CD4-positive, alpha-beta T cell (primary cell): ENCODE results near the gene DNAH3. TPM values are rescaled to one million over a fixed set of nuclear protein-coding genes. Genes with fewer than 3 reads are reported as not detected.

Experiments
- ATAC-seq: fragments of 200-7000 bp; cut with Tn5 transposase; one replicate; pipeline ENCODE4 v1.10.0; 2022; ENCODE audit warnings: mild to moderate bottlenecking; ENCODE audit not compliant: poor library complexity
- CTCF ChIA-PET: fragments of 350-600 bp; sonication (Branson Sonifier 250); formaldehyde crosslinking; loops from one replicate; lab custom pipeline; 2021; ENCODE audit warnings: antibody characterized with exemption, inconsistent platforms; lab: Charles Lee
- POLR2A ChIA-PET: fragments of 350-600 bp; sonication (Branson Sonifier 250); formaldehyde crosslinking; loops from one replicate; lab custom pipeline; 2021; ENCODE audit warnings: antibody characterized with exemption, inconsistent platforms; lab: Charles Lee
- DNase-seq, 14 experiments: peaks; one replicate each; pipeline ENCODE4 v3.0.0-alpha.2; 2013 to 2020; ENCODE audit warnings: mixed read lengths in 2 of 14
- H3K27ac ChIP-seq, 2 donors: one replicate each; pipeline versions ENCODE4 v1.5.1 to v1.7.0; 2013; ENCODE audit warnings: low read length in 2 of 2, low read depth in 1 of 2, mild to moderate bottlenecking in 1 of 2
- H3K27me3 ChIP-seq, 2 experiments: 1 replicate in 1 of 2; 2 replicates in 1 of 2; pipeline versions ENCODE4 v1.6.1 to v1.7.0; 2013; ENCODE audit warnings: low read length in 2 of 2, control low read depth in 1 of 2, mild to moderate bottlenecking in 1 of 2, moderate library complexity in 1 of 2; ENCODE audit not compliant: insufficient read depth in 2 of 2, control insufficient read depth in 1 of 2
- H3K36me3 ChIP-seq: one replicate; pipeline ENCODE4 v1.6.1; 2013; ENCODE audit warnings: low read length, control low read depth; ENCODE audit not compliant: insufficient read depth
- H3K4me1 ChIP-seq: one replicate; pipeline ENCODE4 v1.6.1; 2013; ENCODE audit warnings: low read length, control low read depth; ENCODE audit not compliant: insufficient read depth
- H3K4me3 ChIP-seq: one replicate; pipeline ENCODE4 v1.5.1; 2013; ENCODE audit warnings: mild to moderate bottlenecking, low read length, moderate library complexity
- H3K9me3 ChIP-seq, 2 experiments: 1 replicate in 1 of 2; 2 replicates in 1 of 2; pipeline versions ENCODE4 v1.6.1 to v1.7.0; 2013; ENCODE audit warnings: low read length in 2 of 2, mild to moderate bottlenecking in 2 of 2, control low read depth in 1 of 2, moderate library complexity in 1 of 2; ENCODE audit not compliant: control insufficient read depth in 1 of 2, insufficient read depth in 1 of 2
- H3K27ac Mint-ChIP-seq: one replicate; pipeline ENCODE4 v1.8.0; 2020; ENCODE audit warnings: mixed read lengths
- H3K27me3 Mint-ChIP-seq: one replicate; pipeline ENCODE4 v1.8.0; 2021; ENCODE audit warnings: mixed read lengths
- H3K36me3 Mint-ChIP-seq: one replicate; pipeline ENCODE4 v1.8.0; 2021; ENCODE audit warnings: low read depth, mixed read lengths
- H3K4me1 Mint-ChIP-seq: one replicate; pipeline ENCODE4 v1.8.0; 2021; ENCODE audit warnings: low read depth, mixed read lengths
- H3K4me3 Mint-ChIP-seq: one replicate; pipeline ENCODE4 v1.8.0; 2020; ENCODE audit warnings: mild to moderate bottlenecking, mixed read lengths
- H3K9me3 Mint-ChIP-seq: one replicate; pipeline ENCODE4 v1.8.0; 2020; ENCODE audit warnings: mixed read lengths
- intact Hi-C, 2 experiments: fragments of 100-400 bp; cut with DNase I in 1 of 2; cut with micrococcal nuclease in 1 of 2; formaldehyde crosslinking; loops; one replicate each; pipeline versions ENCODE4 v1.15.1 to v1.9.0; 2023 to 2025; cut with DNase I, micrococcal nuclease
- total RNA-seq, 174 experiments: library from RNA in 2 of 174; stranded (reverse) in 2 of 174; gene quantifications; one replicate each; pipeline ENCODE4 v1.2.3 and lab custom pipeline; 2021 to 2026
- TF ChIP-seq, protein P1 (sequence below): fragments of 200-600 bp; IDR thresholded peaks from one replicate; pipeline ENCODE4 v1.8.0; 2022; ENCODE audit warnings: antibody characterized with exemption, mild to moderate bottlenecking

DNAH3 gene
- total RNA-seq, 2 experiments from 2014 or later, result not detected

DNA sequence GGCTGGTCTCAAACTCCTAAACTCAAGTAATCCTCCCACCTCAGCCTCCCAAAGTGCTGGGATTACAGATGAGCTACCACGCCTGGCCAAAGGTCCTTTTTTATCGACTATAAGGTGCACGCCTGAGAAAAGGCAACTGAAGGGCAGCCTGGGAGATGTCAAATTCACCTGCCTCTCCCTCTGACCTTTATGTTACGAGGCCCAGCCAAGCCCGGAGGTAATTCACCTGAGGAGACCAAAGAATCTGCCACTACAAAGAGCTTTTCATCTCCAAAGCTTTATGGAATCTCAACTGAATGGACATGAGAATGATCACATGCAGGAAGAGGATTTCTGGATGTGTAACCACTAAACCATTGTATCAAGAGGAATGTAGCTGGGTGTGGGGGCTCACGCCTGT, 212.9 kb downstream of the DNAH3 start:
- DNase-seq (no peak), ATAC-seq (no peak)
- Mint-ChIP-seq H3K9me3 (no peaks in the 10 kb centered on the region), H3K36me3 (no peaks in the 10 kb centered on the region), H3K4me3 (no peak overlapping the region), H3K27me3 (no peaks in the 10 kb centered on the region), H3K27ac (no peak overlapping the region), H3K4me1 (peaks cover 5% of the 10 kb centered on the region)
- CTCF ChIA-PET, result interaction anchor here (0.5 kb wide), 1 partner anchor 62 kb away, joined by 3 read pairs; no protein-coding TSS in a partner anchor
- H3K4me3 ChIP-seq, result no peak overlapping the region
- POLR2A ChIA-PET, result no interaction called here
- no peaks in the 10 kb centered on the region for H3K9me3 ChIP-seq
- H3K4me1 ChIP-seq, result peaks cover 4% of the 10 kb centered on the region
- intact Hi-C loops, result no loop called here
- TF ChIP-seq, protein P1, sequence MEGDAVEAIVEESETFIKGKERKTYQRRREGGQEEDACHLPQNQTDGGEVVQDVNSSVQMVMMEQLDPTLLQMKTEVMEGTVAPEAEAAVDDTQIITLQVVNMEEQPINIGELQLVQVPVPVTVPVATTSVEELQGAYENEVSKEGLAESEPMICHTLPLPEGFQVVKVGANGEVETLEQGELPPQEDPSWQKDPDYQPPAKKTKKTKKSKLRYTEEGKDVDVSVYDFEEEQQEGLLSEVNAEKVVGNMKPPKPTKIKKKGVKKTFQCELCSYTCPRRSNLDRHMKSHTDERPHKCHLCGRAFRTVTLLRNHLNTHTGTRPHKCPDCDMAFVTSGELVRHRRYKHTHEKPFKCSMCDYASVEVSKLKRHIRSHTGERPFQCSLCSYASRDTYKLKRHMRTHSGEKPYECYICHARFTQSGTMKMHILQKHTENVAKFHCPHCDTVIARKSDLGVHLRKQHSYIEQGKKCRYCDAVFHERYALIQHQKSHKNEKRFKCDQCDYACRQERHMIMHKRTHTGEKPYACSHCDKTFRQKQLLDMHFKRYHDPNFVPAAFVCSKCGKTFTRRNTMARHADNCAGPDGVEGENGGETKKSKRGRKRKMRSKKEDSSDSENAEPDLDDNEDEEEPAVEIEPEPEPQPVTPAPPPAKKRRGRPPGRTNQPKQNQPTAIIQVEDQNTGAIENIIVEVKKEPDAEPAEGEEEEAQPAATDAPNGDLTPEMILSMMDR, result no peak
- no peak overlapping the region for H3K27ac ChIP-seq
- H3K36me3 ChIP-seq, result no peaks in the 10 kb centered on the region
- H3K27me3 ChIP-seq, result no peaks in the 10 kb centered on the region

DNA sequence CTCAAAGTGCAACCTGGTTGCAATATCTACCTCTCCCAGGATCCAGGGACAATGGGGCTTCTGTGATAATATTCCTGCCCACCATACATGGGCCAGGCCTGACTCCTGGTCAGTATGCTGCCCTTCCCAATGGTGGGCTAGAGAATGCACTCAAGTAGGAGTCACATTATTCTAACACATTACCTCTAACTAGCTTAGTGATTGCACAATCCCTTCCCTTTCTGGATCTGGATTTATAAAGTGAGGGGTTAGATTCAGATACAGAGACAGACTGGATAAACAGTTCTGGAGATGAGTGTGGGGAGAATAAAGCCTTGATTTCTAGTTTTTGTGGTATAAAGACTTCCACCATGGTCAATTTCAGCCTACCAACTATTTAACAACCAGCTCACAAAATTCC, 217.1 kb downstream of the DNAH3 start:
- H3K36me3 ChIP-seq, result no peaks in the 10 kb centered on the region
- H3K9me3 ChIP-seq, result no peaks in the 10 kb centered on the region
- H3K4me3 ChIP-seq, result no peak overlapping the region
- Mint-ChIP-seq H3K4me1 (no peaks in the 10 kb centered on the region), H3K27me3 (no peaks in the 10 kb centered on the region), H3K36me3 (no peaks in the 10 kb centered on the region), H3K9me3 (no peaks in the 10 kb centered on the region), H3K4me3 (no peak overlapping the region), H3K27ac (no peak overlapping the region)
- TF ChIP-seq, protein P1, result no peak
- ChIA-PET POLR2A (no interaction called here), CTCF (no interaction called here)
- no peak for ATAC-seq
- no peak for DNase-seq
- H3K27me3 ChIP-seq, result no peaks in the 10 kb centered on the region
- intact Hi-C loops, result no loop called here
- H3K4me1 ChIP-seq, result no peaks in the 10 kb centered on the region
- no peak overlapping the region for H3K27ac ChIP-seq

DNA sequence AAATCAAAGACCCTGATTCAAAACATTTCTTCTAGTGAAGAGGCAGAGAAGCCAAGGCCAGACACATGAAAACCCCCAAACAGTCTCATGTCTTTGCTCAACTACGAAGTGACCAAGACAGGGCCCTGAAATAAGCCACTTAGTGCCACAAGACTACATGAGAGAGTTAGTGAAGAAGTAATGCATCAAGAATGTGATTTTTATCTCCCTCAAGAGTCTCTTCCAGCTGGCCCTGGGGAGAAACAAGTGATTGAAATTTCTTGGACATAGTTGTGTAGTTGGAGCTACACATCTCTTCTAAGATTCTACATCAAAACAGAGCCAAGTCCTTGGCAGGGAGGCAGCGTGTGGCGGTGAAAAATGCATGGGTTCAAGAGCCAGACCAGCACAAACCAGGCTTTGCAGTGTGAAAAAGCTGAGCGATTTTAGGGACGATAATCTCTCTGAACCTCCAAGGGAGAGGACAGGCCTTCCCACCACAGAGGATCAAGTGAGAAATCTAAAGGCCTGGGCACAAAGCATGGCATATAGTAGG, 219.5 kb downstream of the DNAH3 start:
- Mint-ChIP-seq H3K4me1 (no peaks in the 10 kb centered on the region), H3K27ac (no peak overlapping the region), H3K4me3 (no peak overlapping the region), H3K27me3 (no peaks in the 10 kb centered on the region), H3K36me3 (peaks cover 4% of the 10 kb centered on the region), H3K9me3 (peaks cover 2% of the 10 kb centered on the region)
- no peak overlapping the region for H3K27ac ChIP-seq
- TF ChIP-seq, protein P1, result no peak
- intact Hi-C loops, result no loop called here
- H3K4me1 ChIP-seq, result no peaks in the 10 kb centered on the region
- H3K27me3 ChIP-seq, result no peaks in the 10 kb centered on the region
- ATAC-seq (no peak), DNase-seq (no peak)
- CTCF ChIA-PET, result no interaction called here
- POLR2A ChIA-PET, result interaction anchor here (1.0 to 1.3 kb wide), 2 partner anchors 16 to 24 kb away, joined by 3 read pairs; no protein-coding TSS in a partner anchor
- H3K9me3 ChIP-seq, result no peaks in the 10 kb centered on the region
- no peak overlapping the region for H3K4me3 ChIP-seq
- H3K36me3 ChIP-seq, result no peaks in the 10 kb centered on the region
